HG03439 (cell line): Measurements from ENCODE around the gene ZSCAN5B.

Experiments
- ATAC-seq: cut with Tn5 transposase; IDR thresholded peaks from one replicate; pipeline ENCODE4 v1.9.1; 2021; ENCODE audit warnings: mild to moderate bottlenecking, moderate library complexity; ENCODE audit not compliant: unreplicated experiment

The ZSCAN5B gene

DNA sequence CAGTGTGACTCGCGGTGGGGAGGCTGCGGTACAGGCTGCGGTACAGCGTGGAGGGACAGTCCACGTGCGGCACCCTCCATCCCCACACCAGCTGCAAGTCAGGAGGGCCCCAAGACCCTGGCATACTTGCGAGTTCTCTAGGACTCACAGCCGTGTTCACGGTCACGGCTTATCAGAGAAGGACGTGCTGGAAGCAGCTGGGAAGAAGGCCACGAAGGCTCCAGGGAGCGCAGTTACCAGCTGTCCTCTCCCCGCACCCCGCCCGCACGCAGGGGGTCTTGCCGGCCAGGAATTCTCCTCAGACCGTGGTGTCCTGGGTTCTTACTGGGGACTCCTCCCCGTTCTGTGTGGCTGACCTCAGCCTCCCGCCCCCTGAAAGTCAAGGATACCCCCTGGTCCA lies 50.3 kb downstream of the ZSCAN5B start:
- ATAC-seq, result no peak

DNA sequence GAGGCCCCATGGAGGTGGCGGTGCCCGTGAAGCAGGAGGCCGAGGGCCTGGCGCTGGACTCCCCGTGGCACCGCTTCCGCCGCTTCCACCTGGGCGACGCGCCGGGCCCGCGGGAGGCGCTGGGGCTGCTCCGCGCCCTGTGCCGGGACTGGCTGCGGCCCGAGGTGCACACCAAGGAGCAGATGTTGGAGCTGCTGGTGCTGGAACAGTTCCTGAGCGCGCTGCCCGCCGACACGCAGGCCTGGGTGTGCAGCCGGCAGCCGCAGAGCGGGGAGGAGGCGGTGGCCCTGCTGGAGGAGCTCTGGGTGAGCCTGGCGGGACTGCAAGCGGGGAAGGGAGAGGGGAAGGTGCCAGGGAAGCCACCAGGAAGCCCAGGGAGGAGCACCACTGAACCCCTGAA lies 50.7 kb downstream of the ZSCAN5B start:
- ATAC-seq, result no peak

DNA sequence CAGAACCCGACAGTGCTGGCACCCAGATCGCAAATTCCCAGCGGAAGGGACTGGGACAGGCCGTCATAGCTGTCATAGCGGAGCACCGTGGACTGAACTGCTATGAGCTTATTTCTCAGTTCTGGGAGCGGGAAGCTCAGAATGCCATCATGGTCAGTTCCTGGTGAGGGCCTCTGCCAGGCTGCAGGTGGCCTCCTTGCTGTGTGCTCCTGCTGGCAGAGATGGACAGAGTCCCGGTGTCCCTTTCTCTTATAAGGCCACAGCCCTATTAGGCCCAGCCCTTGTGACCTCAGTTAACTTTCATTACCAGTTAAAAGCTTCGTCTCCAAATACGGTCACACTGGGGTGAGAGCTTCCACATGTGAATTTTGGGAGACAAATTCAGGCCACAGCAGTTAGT lies 51.9 kb downstream of the ZSCAN5B start:
- no peak for ATAC-seq

DNA sequence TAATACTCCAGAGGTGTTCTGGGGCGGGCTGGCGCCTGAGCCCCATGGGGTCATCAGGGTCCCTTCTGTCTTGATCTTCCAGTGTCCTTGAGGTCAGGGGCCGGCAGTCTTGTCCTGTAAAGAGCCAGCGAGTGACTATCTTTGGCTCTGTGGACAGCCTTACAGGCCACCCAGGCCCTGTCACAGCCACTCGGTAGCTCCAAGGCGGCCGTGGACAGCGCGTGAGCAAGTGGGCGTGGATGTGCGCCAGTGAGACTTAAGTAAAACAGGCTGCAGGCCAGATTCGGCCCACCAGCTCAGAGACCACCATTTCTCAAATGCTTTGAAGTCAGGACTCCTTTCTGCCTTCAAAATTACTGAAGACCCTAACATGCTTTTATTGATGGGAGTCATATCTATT lies 52.8 kb downstream of the ZSCAN5B start:
- ATAC-seq, result no peak

DNA sequence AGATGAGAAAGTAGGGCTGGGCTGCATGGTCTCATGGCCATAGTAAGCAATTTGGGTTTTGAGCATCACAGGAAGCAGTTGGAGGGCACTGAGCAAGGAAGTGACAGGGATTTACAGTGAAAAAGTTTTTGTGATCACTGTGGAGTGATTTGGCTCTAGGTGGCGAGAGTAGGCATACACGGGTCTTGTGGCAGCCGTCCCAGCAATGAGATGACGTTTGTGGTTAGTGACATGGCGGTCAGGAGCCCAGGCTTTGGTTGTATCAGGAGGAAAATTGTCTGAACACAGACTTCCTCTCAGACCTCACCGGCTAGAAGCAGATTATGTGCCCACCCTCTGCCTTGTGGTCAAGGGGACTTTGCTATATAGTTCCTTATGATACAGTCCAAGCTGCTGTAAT lies 53.2 kb downstream of the ZSCAN5B start:
- no peak for ATAC-seq

DNA sequence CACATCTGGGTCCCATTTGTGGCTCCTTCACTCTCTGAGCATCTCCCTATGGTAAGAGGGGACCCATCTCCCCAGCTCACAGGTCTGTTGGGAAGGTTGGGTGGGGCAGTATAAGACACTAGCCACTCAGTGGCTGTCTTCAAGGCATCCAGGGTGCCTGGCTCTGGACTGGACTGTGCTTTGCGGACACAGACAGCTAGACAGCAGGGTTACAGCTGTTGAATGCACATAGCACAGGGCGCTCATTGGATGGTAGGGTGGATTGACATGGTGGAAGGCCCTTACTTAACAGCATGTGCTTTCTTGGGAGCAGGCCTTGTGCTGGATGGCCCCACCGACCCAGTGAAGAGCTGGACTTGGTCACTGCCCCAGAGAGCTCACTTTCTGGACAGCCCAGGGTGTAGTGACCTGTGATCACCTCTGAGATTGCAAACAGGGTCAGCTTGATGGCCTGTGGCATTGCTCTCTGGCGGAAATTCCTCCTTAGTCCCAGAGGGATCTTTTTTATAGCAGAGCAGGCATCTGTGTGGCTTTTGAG lies 54.6 kb downstream of the ZSCAN5B start:
- ATAC-seq, result no peak

DNA sequence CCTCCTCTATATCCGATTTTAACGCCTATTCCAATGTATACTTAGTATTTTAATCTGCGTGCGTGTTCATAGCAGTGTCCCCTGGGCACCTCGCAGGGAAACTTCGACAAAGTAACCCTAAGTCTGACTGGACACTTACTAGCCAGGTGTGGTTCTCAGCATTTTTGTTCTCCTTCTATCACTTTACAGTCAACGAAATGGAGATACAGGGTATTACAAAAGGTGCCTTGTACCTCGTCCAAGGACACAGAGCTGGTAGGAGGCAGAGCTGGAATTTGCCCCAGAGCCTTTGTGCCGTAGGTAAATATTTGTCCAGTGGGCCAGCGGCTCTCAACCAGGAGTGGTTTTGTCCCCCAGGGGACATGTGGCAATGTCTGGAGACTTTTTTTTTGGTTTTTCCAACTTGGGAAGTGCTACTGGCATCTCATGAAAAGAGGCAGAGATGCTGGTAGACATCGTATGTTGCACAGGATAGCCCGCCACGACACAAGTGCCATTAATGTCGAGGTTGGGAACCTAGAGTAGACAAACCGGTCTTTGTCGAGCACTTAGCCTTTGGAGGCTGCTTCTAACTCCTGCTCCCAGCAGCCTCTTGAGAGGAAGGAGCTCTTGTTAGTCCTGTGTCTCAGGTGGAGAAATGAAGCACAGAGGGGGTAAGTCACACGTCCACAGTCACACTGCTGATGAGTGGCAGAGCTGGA lies 55.3 kb downstream of the ZSCAN5B start:
- ATAC-seq, result no peak

DNA sequence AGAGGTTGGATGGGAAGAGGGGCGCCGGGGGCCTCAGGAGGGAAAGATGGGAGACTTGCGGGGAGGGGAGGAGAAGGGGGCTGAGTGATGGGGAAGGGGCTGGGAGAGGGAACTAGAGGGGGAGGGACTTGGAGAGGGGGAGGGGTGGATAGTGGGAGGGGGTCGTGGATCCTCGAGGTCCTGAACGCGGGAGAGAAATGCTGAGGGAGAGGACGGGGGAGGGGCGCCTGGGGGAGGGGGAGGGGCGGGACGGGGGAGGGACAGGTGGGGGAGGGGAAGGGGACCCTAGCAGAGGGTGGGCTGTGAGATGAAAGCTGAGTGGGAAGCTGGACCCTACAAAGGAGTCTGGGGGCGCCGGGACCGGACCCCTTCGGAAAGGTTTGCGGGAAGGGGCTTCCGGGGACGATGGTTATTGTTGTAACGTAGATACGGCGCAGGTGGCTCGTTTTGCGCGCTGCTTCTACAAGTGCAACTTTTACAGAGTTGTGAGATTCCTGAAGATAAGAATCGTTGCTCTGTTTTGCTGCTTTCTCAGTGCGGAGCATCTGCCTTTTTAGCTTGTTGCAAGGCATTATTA lies 56.1 kb downstream of the ZSCAN5B start:
- no peak for ATAC-seq

DNA sequence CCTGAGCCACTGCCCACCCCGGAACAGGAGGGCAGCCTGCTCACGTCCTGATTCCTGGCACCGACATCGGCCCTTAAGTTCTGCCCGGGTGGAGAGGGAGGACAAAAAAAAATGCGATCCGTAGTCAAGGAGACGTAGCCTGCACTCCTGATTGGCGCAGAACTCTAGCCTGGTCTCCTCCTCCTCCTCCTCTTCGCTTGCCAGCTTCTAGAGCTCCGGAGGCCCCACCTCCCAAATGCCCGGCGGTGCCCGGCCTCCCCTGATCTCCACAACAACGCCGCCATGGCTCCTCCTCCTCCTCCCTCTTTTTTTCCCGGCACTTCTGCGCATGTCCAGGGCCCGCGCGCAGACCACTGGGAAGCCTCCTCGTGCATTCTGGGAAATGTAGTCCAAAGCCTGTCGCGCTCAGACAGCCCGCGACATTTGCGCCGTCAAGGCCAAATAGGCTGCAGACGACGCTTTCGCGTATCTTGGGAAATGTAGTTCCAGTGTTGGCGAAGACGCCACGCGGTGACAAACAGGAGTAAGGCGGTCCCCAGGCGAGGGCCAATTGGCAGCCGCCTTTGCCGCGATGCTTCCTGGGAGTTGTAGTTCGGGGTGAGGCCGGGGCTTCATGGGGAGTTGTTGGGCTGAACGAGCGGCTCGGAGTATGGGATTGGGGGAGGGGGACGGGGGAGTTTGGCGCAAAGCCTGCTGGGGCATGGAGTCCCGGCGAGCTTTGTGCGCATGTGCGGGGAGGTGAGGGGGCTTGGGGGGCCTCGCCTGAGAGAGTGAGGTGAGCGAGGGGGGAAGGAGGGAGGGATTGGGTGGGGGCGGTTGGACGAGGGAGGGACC lies 56.8 kb downstream of the ZSCAN5B start, which contains the start of gene ZNF444:
Gene ZNF444, plus strand, starts transcription at position 705 of the 834 bp plus-strand sequence. CDS start 5,625 bp downstream, outside the sequence.
- peak; percentile 91 for ATAC-seq

DNA sequence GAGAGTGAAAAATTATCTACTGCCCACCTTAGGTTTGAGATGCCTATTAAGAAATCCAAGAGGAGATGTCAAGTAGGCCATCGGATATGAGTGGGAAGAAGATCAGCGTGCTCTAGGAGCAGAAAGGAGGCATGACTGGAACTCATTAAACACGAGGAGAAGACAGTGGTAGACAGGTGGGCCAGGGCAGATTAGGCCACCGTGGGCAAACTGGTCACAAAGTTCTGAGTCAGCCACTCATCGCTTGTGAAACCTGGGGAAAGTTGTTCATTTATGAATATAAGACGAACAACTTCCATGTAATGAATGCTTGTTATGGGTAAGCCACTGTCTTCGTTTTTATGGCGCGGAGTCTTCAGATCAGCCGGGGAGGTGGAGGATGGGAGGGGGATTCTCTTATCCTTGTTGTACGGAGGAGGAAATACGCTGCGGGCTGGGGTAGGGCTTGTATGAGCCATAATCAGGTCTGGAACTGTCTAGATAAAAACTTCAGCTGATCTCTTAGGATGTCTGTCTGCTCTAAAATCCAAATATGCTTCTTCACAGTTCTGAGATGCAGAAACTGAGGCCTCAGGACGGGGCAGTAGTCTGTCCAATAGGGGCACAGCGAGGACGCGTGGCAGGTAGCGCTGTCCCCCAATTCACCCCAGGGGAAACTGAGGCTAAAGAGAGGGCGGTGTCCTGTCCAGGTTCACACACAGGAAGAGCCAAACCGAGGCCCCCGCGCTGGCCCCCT lies 57.6 kb downstream of the ZSCAN5B start:
- no peak for ATAC-seq
